Caco-2 (cell line): ENCODE results near the gene ZRSR2. TPM values are rescaled to one million over a fixed set of nuclear protein-coding genes. Genes with fewer than 3 reads are reported as not detected.

ENCODE experiments used
- BruUV-seq: library from RNA; stranded (reverse); fragments of 400-500 nt; replicated peaks from 2 replicates; lab custom pipeline; 2021; lab: Mats Ljungman, UMichigan
- CTCF ChIA-PET: fragments of 300-600 bp; sonication (Branson Sonifier 250); formaldehyde crosslinking; loops from one replicate; lab custom pipeline; 2022; ENCODE audit warnings: antibody characterized with exemption; lab: Charles Lee
- POLR2A ChIA-PET: fragments of 300-600 bp; sonication (Branson Sonifier 250); formaldehyde crosslinking; loops from one replicate; lab custom pipeline; 2022; ENCODE audit warnings: antibody characterized with exemption; lab: Charles Lee
- DNase-seq, 2 experiments: peaks; one replicate each; pipeline versions ENCODE4 v3.0.0 to v3.0.0-alpha.2; 2020 to 2022
- H3K27me3 ChIP-seq: replicated peaks from 2 replicates; pipeline ENCODE4 v1.6.0; 2011; ENCODE audit warnings: low read length; ENCODE audit not compliant: control insufficient read depth, insufficient read depth
- H3K36me3 ChIP-seq: 2 replicates; pipeline ENCODE4 v1.5.1; 2011; ENCODE audit warnings: low read length; ENCODE audit not compliant: control insufficient read depth, insufficient read depth
- H3K4me1 ChIP-seq: fragments of 250-450 bp; sonication (Bioruptor Pico); 2 replicates; pipeline ENCODE4 v1.5.1; 2020; ENCODE audit warnings: mild to moderate bottlenecking
- H3K4me3 ChIP-seq: 2 replicates; pipeline ENCODE4 v1.5.1; 2011; ENCODE audit warnings: low read depth, mild to moderate bottlenecking, control low read depth, low read length
- H3K9me3 ChIP-seq: fragments of 250-450 bp; sonication (Bioruptor Pico); 2 replicates; pipeline ENCODE4 v1.5.1; 2020; ENCODE audit warnings: mild to moderate bottlenecking, moderate library complexity
- H3K27ac Mint-ChIP-seq: one replicate; pipeline ENCODE4 v1.8.0; 2022; ENCODE audit warnings: mixed read lengths; ENCODE audit not compliant: unreplicated experiment
- H3K27me3 Mint-ChIP-seq: one replicate; pipeline ENCODE4 v1.8.0; 2022; ENCODE audit warnings: mixed read lengths; ENCODE audit not compliant: insufficient read depth, unreplicated experiment
- H3K36me3 Mint-ChIP-seq: one replicate; pipeline ENCODE4 v1.8.0; 2022; ENCODE audit warnings: mild to moderate bottlenecking, mixed read lengths; ENCODE audit not compliant: insufficient read depth, unreplicated experiment
- H3K4me1 Mint-ChIP-seq: one replicate; pipeline ENCODE4 v1.8.0; 2022; ENCODE audit warnings: low read depth, mixed read lengths; ENCODE audit not compliant: unreplicated experiment
- H3K4me3 Mint-ChIP-seq: one replicate; pipeline ENCODE4 v1.8.0; 2022; ENCODE audit warnings: mild to moderate bottlenecking, moderate library complexity, mixed read lengths; ENCODE audit not compliant: unreplicated experiment
- H3K9me3 Mint-ChIP-seq: one replicate; pipeline ENCODE4 v1.8.0; 2022; ENCODE audit warnings: mixed read lengths; ENCODE audit not compliant: unreplicated experiment
- intact Hi-C: fragments of 100-400 bp; cut with micrococcal nuclease; formaldehyde crosslinking; loops from one replicate; pipeline ENCODE4 v1.10.0; 2022; ENCODE audit not compliant: unreplicated experiment
- total RNA-seq: library from RNA; stranded (reverse); gene quantifications from 2 replicates; pipeline ENCODE4 v1.2.3, GENCODE V29; 2022
- TF ChIP-seq, protein P1 (sequence below), 2 experiments: fragments of 200-600 bp in 1 of 2; IDR thresholded peaks; 1 replicate in 1 of 2; 2 replicates in 1 of 2; pipeline versions ENCODE4 v1.5.1 to v1.8.0; 2011 to 2022; ENCODE audit warnings: antibody characterized with exemption in 1 of 2, control low read depth in 1 of 2, inconsistent platforms in 1 of 2, low read depth in 1 of 2, low read length in 1 of 2, mild to moderate bottlenecking in 1 of 2, moderate library complexity in 1 of 2; ENCODE audit not compliant: insufficient read depth in 1 of 2, severe bottlenecking in 1 of 2, unreplicated experiment in 1 of 2

ZRSR2 gene
- total RNA-seq, 1 experiment from 2014 or later = 8.1 TPM

DNA sequence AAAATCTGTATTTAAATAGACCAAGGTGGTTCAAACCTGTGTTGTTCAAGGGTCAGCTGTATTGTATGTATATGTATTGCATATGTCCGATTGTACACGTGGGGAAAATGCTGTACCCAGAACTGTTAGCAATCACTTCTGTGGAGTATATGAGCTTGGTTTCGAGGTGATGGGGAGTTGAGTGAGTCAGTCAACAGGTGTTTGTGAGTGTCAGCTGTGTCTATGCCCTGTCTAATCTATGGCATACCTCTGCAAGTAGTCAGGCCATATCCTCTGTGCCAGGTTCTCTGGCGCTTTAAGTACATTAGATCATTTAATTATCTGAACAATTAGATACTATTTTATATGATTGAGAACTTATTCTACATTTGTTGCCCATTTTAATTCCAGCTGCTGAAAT is 7.4 kb downstream of the ZRSR2 start:
- H3K27me3 Mint-ChIP-seq = no peaks in the 10 kb centered on the region
- Histone ChIP-seq H3K4me1 (no peaks in the 10 kb centered on the region), H3K36me3 (no peaks in the 10 kb centered on the region), H3K4me3 (no peak overlapping the region), H3K9me3 (no peaks in the 10 kb centered on the region), H3K27me3 (no peaks in the 10 kb centered on the region)
- POLR2A ChIA-PET = no interaction called here
- DNase-seq = no peak
- no peaks in the 10 kb centered on the region for H3K9me3 Mint-ChIP-seq
- no peaks in the 10 kb centered on the region for H3K36me3 Mint-ChIP-seq
- intact Hi-C loops = no loop called here
- no peaks in the 10 kb centered on the region for H3K4me1 Mint-ChIP-seq
- BruUV-seq = no TSS peak
- CTCF ChIA-PET = no interaction called here
- no peak overlapping the region for H3K27ac Mint-ChIP-seq
- no peak overlapping the region for H3K4me3 Mint-ChIP-seq
- TF ChIP-seq, protein P1, sequence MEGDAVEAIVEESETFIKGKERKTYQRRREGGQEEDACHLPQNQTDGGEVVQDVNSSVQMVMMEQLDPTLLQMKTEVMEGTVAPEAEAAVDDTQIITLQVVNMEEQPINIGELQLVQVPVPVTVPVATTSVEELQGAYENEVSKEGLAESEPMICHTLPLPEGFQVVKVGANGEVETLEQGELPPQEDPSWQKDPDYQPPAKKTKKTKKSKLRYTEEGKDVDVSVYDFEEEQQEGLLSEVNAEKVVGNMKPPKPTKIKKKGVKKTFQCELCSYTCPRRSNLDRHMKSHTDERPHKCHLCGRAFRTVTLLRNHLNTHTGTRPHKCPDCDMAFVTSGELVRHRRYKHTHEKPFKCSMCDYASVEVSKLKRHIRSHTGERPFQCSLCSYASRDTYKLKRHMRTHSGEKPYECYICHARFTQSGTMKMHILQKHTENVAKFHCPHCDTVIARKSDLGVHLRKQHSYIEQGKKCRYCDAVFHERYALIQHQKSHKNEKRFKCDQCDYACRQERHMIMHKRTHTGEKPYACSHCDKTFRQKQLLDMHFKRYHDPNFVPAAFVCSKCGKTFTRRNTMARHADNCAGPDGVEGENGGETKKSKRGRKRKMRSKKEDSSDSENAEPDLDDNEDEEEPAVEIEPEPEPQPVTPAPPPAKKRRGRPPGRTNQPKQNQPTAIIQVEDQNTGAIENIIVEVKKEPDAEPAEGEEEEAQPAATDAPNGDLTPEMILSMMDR (IDR thresholded peaks at IDR 0.05; ENCODE audit: insufficient read depth in 1 of 2, low read depth in 1 of 2, low read length in 1 of 2, severe bottlenecking in 1 of 2, unreplicated experiment in 1 of 2) = no peak

DNA sequence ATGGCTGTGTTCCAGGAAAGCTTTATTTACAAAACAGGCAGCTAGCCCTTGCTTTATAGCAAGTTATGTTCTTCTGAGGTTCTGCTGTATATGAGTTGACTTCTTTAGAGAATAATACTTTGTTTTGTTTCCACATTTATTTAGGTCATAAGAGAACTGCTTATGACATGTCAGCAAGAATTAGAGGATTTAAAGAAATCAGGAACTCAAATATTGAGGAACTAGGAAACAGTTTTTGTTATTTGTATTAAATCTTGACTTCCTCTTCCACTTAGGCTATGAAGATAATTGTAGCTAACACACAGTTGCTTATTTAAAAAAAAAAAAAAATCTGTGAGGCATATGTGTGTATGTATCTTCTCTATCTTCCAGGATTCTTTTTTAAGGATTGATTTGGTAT is 14.3 kb downstream of the ZRSR2 start:
- peaks cover 21% of the 10 kb centered on the region for H3K36me3 Mint-ChIP-seq
- Histone ChIP-seq H3K4me3 (no peak overlapping the region), H3K27me3 (no peaks in the 10 kb centered on the region), H3K4me1 (no peaks in the 10 kb centered on the region), H3K9me3 (no peaks in the 10 kb centered on the region), H3K36me3 (no peaks in the 10 kb centered on the region)
- no peaks in the 10 kb centered on the region for H3K4me1 Mint-ChIP-seq
- no peaks in the 10 kb centered on the region for H3K27me3 Mint-ChIP-seq
- POLR2A ChIA-PET = no interaction called here
- CTCF ChIA-PET = no interaction called here
- TF ChIP-seq, protein P1 (IDR thresholded peaks at IDR 0.05; ENCODE audit: insufficient read depth in 1 of 2, low read depth in 1 of 2, low read length in 1 of 2, severe bottlenecking in 1 of 2, unreplicated experiment in 1 of 2) = no peak
- no peaks in the 10 kb centered on the region for H3K9me3 Mint-ChIP-seq
- DNase-seq = no peak
- intact Hi-C loops = no loop called here
- no peak overlapping the region for H3K27ac Mint-ChIP-seq
- no peak overlapping the region for H3K4me3 Mint-ChIP-seq
- BruUV-seq = no TSS peak

DNA sequence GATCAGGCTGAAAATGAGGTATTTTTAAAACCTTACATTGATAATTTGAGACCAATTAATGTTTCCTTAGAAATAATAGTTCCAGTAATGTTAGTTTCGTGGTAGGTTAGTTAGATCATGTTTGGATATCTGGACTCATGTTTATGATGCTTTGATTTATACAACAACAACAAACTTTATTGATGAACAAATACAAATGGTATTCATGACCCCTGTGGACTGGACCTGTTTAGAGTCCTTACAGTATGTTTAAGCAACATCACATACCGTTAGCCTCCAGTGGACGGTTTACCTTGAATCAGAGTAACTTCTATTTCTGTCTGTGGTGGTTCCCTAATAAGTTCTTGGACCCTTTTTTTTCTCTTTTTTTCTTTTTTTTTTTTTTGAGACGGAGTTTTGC is 18.0 kb downstream of the ZRSR2 start:
- Mint-ChIP-seq H3K4me3 (no peak overlapping the region), H3K9me3 (no peaks in the 10 kb centered on the region), H3K4me1 (no peaks in the 10 kb centered on the region), H3K36me3 (peaks cover 31% of the 10 kb centered on the region), H3K27ac (no peak overlapping the region), H3K27me3 (no peaks in the 10 kb centered on the region)
- ChIA-PET POLR2A (no interaction called here), CTCF (no interaction called here)
- Histone ChIP-seq H3K27me3 (no peaks in the 10 kb centered on the region), H3K4me1 (no peaks in the 10 kb centered on the region), H3K4me3 (no peak overlapping the region), H3K9me3 (no peaks in the 10 kb centered on the region), H3K36me3 (no peaks in the 10 kb centered on the region)
- intact Hi-C loops = no loop called here
- no peak for DNase-seq
- TF ChIP-seq, protein P1 (IDR thresholded peaks at IDR 0.05; ENCODE audit: insufficient read depth in 1 of 2, low read depth in 1 of 2, low read length in 1 of 2, severe bottlenecking in 1 of 2, unreplicated experiment in 1 of 2) = no peak
- no TSS peak for BruUV-seq
